ENCODE results near the gene CGB7. TPM values are rescaled to one million over a fixed set of nuclear protein-coding genes. Genes with fewer than 3 reads are reported as not detected.

Gene CGB7
- total RNA-seq, 1 experiment from 2014 or later: 1.2 TPM

GRCh38 chr19:49081273-49081672 is 23.7 kb upstream of the CGB7 start:
- Histone ChIP-seq H3K18ac (ENCODE audit: insufficient read length, low read depth, low read length) (no peak overlapping the region), H2AK5ac (ENCODE audit: insufficient read length, low read length) (no peak overlapping the region), H3K23ac (ENCODE audit: insufficient read length, low read depth, low read length) (no peak overlapping the region), H3K4ac (ENCODE audit: low read depth, low read length) (no peak overlapping the region), H4K5ac (ENCODE audit: insufficient read length, low read depth, low read length) (no peak overlapping the region), H3K27ac (ENCODE audit: insufficient read length, low read depth, low read length) (no peak overlapping the region), H3K79me2 (ENCODE audit: insufficient read depth, low read length) (peaks cover 7% of the 10 kb centered on the region), H3K9me3 (ENCODE audit: control insufficient read depth, low read depth, low read length) (no peaks in the 10 kb centered on the region), H3K56ac (ENCODE audit: insufficient read length, low read depth, low read length) (no peak overlapping the region), H3K14ac (ENCODE audit: insufficient read depth, low read length) (no peak overlapping the region), H3K27me3 (ENCODE audit: insufficient read depth, low read length) (no peaks in the 10 kb centered on the region), H2BK15ac (ENCODE audit: low read depth, low read length) (no peak overlapping the region), H4K20me1 (ENCODE audit: control insufficient read depth, insufficient read depth, insufficient read length) (no peaks in the 10 kb centered on the region), H3T11ph (ENCODE audit: low read length) (no peak overlapping the region), H3K23me2 (ENCODE audit: insufficient read length, low read depth, low read length, poor library complexity, severe bottlenecking) (peaks cover 5% of the 10 kb centered on the region), H2BK120ac (ENCODE audit: low read depth, low read length, poor library complexity, severe bottlenecking) (no peak overlapping the region), H3K79me1 (ENCODE audit: insufficient read depth, low read depth, low read length, poor library complexity, severe bottlenecking) (no peaks in the 10 kb centered on the region), H2BK12ac (ENCODE audit: insufficient read length, low read depth, low read length) (no peak overlapping the region), H3K9ac (ENCODE audit: extremely low read depth, insufficient read length, low read length) (no peak overlapping the region), H4K91ac (ENCODE audit: insufficient read length, low read depth, low read length) (no peak overlapping the region), H3K4me2 (ENCODE audit: insufficient read depth, insufficient read length, low read length) (no peak overlapping the region), H2BK20ac (ENCODE audit: low read depth, low read length, poor library complexity, severe bottlenecking) (no peak overlapping the region), H2BK5ac (ENCODE audit: insufficient read length, low read length) (no peak overlapping the region), H2AFZ (ENCODE audit: low read length) (no peak overlapping the region), H3K4me1 (ENCODE audit: insufficient read depth, low read length) (no peaks in the 10 kb centered on the region), H4K8ac (replicated peaks; ENCODE audit: insufficient read length, low read depth, low read length) (no peak overlapping the region)
- Mint-ChIP-seq H3K4me3 (no peak overlapping the region), H3K4me1 (peaks cover 4 to 11% of the 10 kb centered on the region in 2 experiments), H3K27me3 (ENCODE audit: low read depth) (peaks cover 36% of the 10 kb centered on the region), H3K9me3 (peaks cover 3% of the 10 kb centered on the region in 2 experiments; a peak in 3 of 5 replicates), H3K36me3 (ENCODE audit: insufficient read depth in 1 of 3, low read depth in 3 of 3) (peaks cover 4 to 5% (median 5%) of the 10 kb centered on the region in 3 experiments), H3K27ac (no peak overlapping the region)
- TF ChIP-seq, protein P1, sequence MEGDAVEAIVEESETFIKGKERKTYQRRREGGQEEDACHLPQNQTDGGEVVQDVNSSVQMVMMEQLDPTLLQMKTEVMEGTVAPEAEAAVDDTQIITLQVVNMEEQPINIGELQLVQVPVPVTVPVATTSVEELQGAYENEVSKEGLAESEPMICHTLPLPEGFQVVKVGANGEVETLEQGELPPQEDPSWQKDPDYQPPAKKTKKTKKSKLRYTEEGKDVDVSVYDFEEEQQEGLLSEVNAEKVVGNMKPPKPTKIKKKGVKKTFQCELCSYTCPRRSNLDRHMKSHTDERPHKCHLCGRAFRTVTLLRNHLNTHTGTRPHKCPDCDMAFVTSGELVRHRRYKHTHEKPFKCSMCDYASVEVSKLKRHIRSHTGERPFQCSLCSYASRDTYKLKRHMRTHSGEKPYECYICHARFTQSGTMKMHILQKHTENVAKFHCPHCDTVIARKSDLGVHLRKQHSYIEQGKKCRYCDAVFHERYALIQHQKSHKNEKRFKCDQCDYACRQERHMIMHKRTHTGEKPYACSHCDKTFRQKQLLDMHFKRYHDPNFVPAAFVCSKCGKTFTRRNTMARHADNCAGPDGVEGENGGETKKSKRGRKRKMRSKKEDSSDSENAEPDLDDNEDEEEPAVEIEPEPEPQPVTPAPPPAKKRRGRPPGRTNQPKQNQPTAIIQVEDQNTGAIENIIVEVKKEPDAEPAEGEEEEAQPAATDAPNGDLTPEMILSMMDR (conservative IDR thresholded peaks at IDR 0.05): no peak
- DNase-seq: no peak
- WGBS (ENCODE audit: extremely low coverage, insufficient read length, low lambda C conversion rate): no CpG with 5 or more reads among the region's 1 CpG

Data from H9 (cell line).